ENCODE measurements around the gene SPHKAP.
"Not testable (repeated sequence)": the region's sequence is repeated elsewhere in the genome, so short reads cannot be mapped to it uniquely, and the experiment has no call there.

The SPHKAP gene

DNA sequence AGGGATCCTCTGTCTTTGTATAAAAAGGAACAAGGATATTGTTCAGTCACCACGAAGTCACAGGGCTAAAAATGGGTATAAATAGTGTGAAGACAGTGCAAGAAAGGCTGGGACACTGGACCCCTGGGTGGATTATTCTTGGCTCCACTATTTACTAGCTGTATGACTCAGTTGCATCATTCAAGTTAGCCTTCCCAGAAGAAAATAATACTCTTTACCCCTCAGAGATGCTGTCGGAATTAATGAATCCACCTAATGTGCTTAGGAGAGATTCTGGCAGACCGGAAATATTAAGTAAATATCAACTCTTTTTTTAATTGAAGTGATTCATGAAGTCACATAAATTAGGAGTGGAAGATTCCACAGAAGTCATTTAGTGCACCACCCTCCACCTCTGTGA is 98.9 kb downstream of the SPHKAP start:
- TF ChIP-seq, protein P1, sequence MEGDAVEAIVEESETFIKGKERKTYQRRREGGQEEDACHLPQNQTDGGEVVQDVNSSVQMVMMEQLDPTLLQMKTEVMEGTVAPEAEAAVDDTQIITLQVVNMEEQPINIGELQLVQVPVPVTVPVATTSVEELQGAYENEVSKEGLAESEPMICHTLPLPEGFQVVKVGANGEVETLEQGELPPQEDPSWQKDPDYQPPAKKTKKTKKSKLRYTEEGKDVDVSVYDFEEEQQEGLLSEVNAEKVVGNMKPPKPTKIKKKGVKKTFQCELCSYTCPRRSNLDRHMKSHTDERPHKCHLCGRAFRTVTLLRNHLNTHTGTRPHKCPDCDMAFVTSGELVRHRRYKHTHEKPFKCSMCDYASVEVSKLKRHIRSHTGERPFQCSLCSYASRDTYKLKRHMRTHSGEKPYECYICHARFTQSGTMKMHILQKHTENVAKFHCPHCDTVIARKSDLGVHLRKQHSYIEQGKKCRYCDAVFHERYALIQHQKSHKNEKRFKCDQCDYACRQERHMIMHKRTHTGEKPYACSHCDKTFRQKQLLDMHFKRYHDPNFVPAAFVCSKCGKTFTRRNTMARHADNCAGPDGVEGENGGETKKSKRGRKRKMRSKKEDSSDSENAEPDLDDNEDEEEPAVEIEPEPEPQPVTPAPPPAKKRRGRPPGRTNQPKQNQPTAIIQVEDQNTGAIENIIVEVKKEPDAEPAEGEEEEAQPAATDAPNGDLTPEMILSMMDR (IDR thresholded peaks at IDR 0.05; ENCODE audit: low read length), result no peak
- TF ChIP-seq EZH2 (IDR thresholded peaks at IDR 0.05; ENCODE audit: borderline replicate concordance, low read length), result no peak
- no peaks in the 10 kb centered on the region for H3K36me3 ChIP-seq (ENCODE audit: insufficient read depth, low read length)
- H2AFZ ChIP-seq (ENCODE audit: low read length), result no peak overlapping the region
- no peak overlapping the region for H3K27ac ChIP-seq (ENCODE audit: low read depth, low read length, poor library complexity, severe bottlenecking)
- H4K20me1 ChIP-seq (ENCODE audit: insufficient read depth, low read length), result no peaks in the 10 kb centered on the region
- H3K79me2 ChIP-seq (ENCODE audit: insufficient read depth, low read length), result no peaks in the 10 kb centered on the region
- no peaks in the 10 kb centered on the region for H3K9me2 ChIP-seq (ENCODE audit: low read depth, low read length)
- H3K4me2 ChIP-seq (ENCODE audit: low read length), result no peak overlapping the region
- no peaks in the 10 kb centered on the region for H3F3A ChIP-seq (ENCODE audit: insufficient read depth, low read length)
- no peaks in the 10 kb centered on the region for H3K4me1 ChIP-seq (ENCODE audit: insufficient read depth, low read length, severe bottlenecking)
- no peaks in the 10 kb centered on the region for H3K9me3 ChIP-seq (ENCODE audit: low read length)
- H3K4me3 ChIP-seq (ENCODE audit: low read depth, low read length, poor library complexity, severe bottlenecking), result no peak overlapping the region
- H3K27me3 ChIP-seq (ENCODE audit: insufficient read depth, low read length), result no peaks in the 10 kb centered on the region
- H3K9ac ChIP-seq (ENCODE audit: low read length), result no peak overlapping the region

DNA sequence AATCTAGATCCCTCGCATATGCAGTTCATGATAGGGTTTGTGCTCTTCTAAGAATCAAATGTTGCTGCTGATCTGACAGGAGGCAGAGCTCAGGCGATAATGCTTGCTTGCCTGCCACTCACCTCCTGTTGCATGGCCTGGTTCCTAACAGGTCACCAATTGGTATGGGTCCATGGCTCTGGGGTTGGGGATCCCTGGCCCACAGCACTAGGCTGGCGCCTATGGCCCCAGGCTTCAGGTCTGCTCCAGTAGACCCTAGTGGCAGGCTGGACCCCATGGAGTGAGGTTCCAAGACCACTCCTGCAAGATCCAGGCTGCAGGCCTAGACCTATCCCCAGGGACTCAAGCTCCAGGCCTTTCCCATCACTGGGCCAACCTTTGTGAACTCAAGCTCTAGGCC is 102.3 kb downstream of the SPHKAP start:
- no peak overlapping the region for H3K27ac ChIP-seq (ENCODE audit: low read depth, low read length, poor library complexity, severe bottlenecking)

DNA sequence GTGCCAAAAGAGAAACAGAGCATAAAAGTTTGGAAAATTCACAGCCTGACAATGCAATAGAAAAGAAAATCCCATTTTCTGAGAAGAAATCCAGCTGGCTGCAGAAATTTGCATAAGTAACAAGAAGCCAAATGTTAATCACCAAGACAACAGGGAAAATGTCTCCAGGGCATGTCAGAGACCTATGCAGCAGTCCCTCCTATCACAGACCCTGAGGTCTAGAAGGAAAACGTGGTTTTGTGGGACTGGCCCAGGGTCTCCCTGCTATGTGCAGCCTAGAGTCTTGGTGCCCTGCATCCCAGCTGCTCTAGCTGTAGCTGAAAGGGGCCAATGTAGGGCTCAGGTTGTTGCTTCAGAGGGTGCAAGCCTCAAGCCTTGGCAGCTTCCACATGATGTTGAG is 104.8 kb downstream of the SPHKAP start:
- not testable (repeated sequence) for H3K27ac ChIP-seq (ENCODE audit: low read depth, low read length, poor library complexity, severe bottlenecking); H3K27me3 ChIP-seq (ENCODE audit: insufficient read depth, low read length); H3K36me3 ChIP-seq (ENCODE audit: insufficient read depth, low read length); H3K9ac ChIP-seq (ENCODE audit: low read length); H3K4me2 ChIP-seq (ENCODE audit: low read length); H3K4me3 ChIP-seq (ENCODE audit: low read depth, low read length, poor library complexity, severe bottlenecking); H3K9me3 ChIP-seq (ENCODE audit: low read length); H2AFZ ChIP-seq (ENCODE audit: low read length); H3F3A ChIP-seq (ENCODE audit: insufficient read depth, low read length); H4K20me1 ChIP-seq (ENCODE audit: insufficient read depth, low read length); H3K79me2 ChIP-seq (ENCODE audit: insufficient read depth, low read length); H3K9me2 ChIP-seq (ENCODE audit: low read depth, low read length); H3K4me1 ChIP-seq (ENCODE audit: insufficient read depth, low read length, severe bottlenecking)

More for the DNA sequence above, 102.3 kb downstream of the SPHKAP start:
- Histone ChIP-seq H2AFZ (ENCODE audit: low read length) (no peak overlapping the region), H3K9ac (ENCODE audit: low read length) (no peak overlapping the region), H3K4me1 (ENCODE audit: insufficient read depth, low read length, severe bottlenecking) (no peaks in the 10 kb centered on the region), H3K9me3 (ENCODE audit: low read length) (no peaks in the 10 kb centered on the region), H3F3A (ENCODE audit: insufficient read depth, low read length) (no peaks in the 10 kb centered on the region), H3K4me2 (ENCODE audit: low read length) (no peak overlapping the region), H3K4me3 (ENCODE audit: low read depth, low read length, poor library complexity, severe bottlenecking) (no peak overlapping the region), H3K79me2 (ENCODE audit: insufficient read depth, low read length) (no peaks in the 10 kb centered on the region), H3K27me3 (ENCODE audit: insufficient read depth, low read length) (no peaks in the 10 kb centered on the region), H4K20me1 (ENCODE audit: insufficient read depth, low read length) (no peaks in the 10 kb centered on the region), H3K9me2 (ENCODE audit: low read depth, low read length) (no peaks in the 10 kb centered on the region), H3K36me3 (ENCODE audit: insufficient read depth, low read length) (no peaks in the 10 kb centered on the region)
- TF ChIP-seq, protein P1 (IDR thresholded peaks at IDR 0.05; ENCODE audit: low read length), result no peak
- no peak for TF ChIP-seq EZH2 (IDR thresholded peaks at IDR 0.05; ENCODE audit: borderline replicate concordance, low read length)

DNA sequence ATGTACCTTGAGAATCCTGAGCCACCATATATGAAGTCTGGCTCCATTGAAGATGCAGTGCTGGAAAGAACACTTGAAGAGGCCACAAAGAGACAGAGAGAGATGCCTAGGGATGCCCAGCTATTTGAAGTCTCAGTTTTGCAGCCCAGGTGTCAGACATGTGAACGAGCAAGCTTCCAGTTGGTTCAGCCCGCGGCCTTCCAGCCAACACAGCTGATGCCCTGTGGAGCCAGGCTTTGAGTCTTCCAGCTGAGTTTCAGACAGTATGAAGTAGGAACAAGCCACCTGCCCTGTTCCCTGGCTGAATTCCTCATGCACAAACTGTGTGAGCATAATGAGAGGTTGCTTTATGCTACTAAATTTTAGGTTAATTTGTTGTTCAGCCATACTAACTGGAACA is 108.8 kb downstream of the SPHKAP start:
- Histone ChIP-seq H3K4me3 (ENCODE audit: low read depth, low read length, poor library complexity, severe bottlenecking) (no peak overlapping the region), H3K4me1 (ENCODE audit: insufficient read depth, low read length, severe bottlenecking) (no peaks in the 10 kb centered on the region), H3K4me2 (ENCODE audit: low read length) (no peak overlapping the region), H3F3A (ENCODE audit: insufficient read depth, low read length) (no peaks in the 10 kb centered on the region), H2AFZ (ENCODE audit: low read length) (no peak overlapping the region), H3K27ac (ENCODE audit: low read depth, low read length, poor library complexity, severe bottlenecking) (no peak overlapping the region), H3K36me3 (ENCODE audit: insufficient read depth, low read length) (no peaks in the 10 kb centered on the region), H4K20me1 (ENCODE audit: insufficient read depth, low read length) (no peaks in the 10 kb centered on the region), H3K9me2 (ENCODE audit: low read depth, low read length) (no peaks in the 10 kb centered on the region), H3K9me3 (ENCODE audit: low read length) (no peaks in the 10 kb centered on the region), H3K79me2 (ENCODE audit: insufficient read depth, low read length) (no peaks in the 10 kb centered on the region), H3K27me3 (ENCODE audit: insufficient read depth, low read length) (no peaks in the 10 kb centered on the region), H3K9ac (ENCODE audit: low read length) (no peak overlapping the region)
- TF ChIP-seq, protein P1 (IDR thresholded peaks at IDR 0.05; ENCODE audit: low read length), result no peak
- no peak for TF ChIP-seq EZH2 (IDR thresholded peaks at IDR 0.05; ENCODE audit: borderline replicate concordance, low read length)
